GM23338 (cell line): ENCODE data around the gene TMEM178B. TPM values are rescaled to one million over a fixed set of nuclear protein-coding genes. Genes with fewer than 3 reads are reported as not detected.

ENCODE experiments used
- ATAC-seq: fragments of 200-7000 bp; cut with Tn5 transposase; 3 replicates; pipeline ENCODE4 v1.9.1; 2020
- DNase-seq: peaks from one replicate; pipeline ENCODE4 v3.0.0-alpha.2; 2015; ENCODE audit warnings: low spot score
- H2AFZ ChIP-seq: fragments of 200-600 bp; sonication (generic); 2 replicates; pipeline ENCODE4 v1.8.0; 2016; ENCODE audit warnings: antibody characterized with exemption, mild to moderate bottlenecking, moderate library complexity
- H3F3A ChIP-seq: fragments of 200-600 bp; sonication (generic); replicated peaks from 2 replicates; pipeline ENCODE4 v1.8.0; 2017; ENCODE audit warnings: antibody characterized with exemption, mixed run types, low read depth
- H3K27ac ChIP-seq: fragments of 200-600 bp; sonication (generic); 2 replicates; pipeline ENCODE4 v1.6.1; 2016; ENCODE audit warnings: low read depth
- H3K27me3 ChIP-seq: fragments of 200-600 bp; sonication (generic); 2 replicates; pipeline ENCODE4 v1.8.0; 2016; ENCODE audit warnings: mild to moderate bottlenecking, mixed run types, moderate library complexity; ENCODE audit not compliant: insufficient read depth
- H3K36me3 ChIP-seq: fragments of 200-600 bp; sonication (generic); 2 replicates; pipeline ENCODE4 v1.8.0; 2016; ENCODE audit warnings: mild to moderate bottlenecking; ENCODE audit not compliant: insufficient read depth
- H3K4me1 ChIP-seq: fragments of 200-600 bp; sonication (generic); 2 replicates; pipeline ENCODE4 v1.8.0; 2016; ENCODE audit warnings: mild to moderate bottlenecking, moderate library complexity; ENCODE audit not compliant: insufficient read depth
- H3K4me2 ChIP-seq: fragments of 200-600 bp; sonication (generic); 2 replicates; pipeline ENCODE4 v1.7.1; 2017; ENCODE audit warnings: mixed run types
- H3K4me3 ChIP-seq: fragments of 200-600 bp; sonication (generic); 2 replicates; pipeline ENCODE4 v1.6.1; 2016; ENCODE audit warnings: mixed run types
- H3K79me2 ChIP-seq: fragments of 200-600 bp; sonication (generic); replicated peaks from 2 replicates; pipeline ENCODE4 v1.8.0; 2017; ENCODE audit warnings: mild to moderate bottlenecking; ENCODE audit not compliant: insufficient read depth
- H3K9me2 ChIP-seq: fragments of 200-600 bp; sonication (generic); 2 replicates; pipeline ENCODE4 v1.8.0; 2017; ENCODE audit not compliant: insufficient read depth
- H4K20me1 ChIP-seq: fragments of 200-600 bp; sonication (generic); replicated peaks from 2 replicates; pipeline ENCODE4 v1.8.0; 2017; ENCODE audit warnings: mild to moderate bottlenecking; ENCODE audit not compliant: insufficient read depth
- H3K27ac Mint-ChIP-seq: 2 replicates; pipeline ENCODE4 v1.8.0; 2020; ENCODE audit warnings: inconsistent platforms, mild to moderate bottlenecking, moderate library complexity, mixed read lengths
- H3K27me3 Mint-ChIP-seq: 3 replicates; pipeline ENCODE4 v1.8.0; 2022; ENCODE audit warnings: low read depth, mild to moderate bottlenecking, moderate library complexity, mixed read lengths, inconsistent platforms; ENCODE audit not compliant: insufficient read depth, poor library complexity
- H3K36me3 Mint-ChIP-seq: 3 replicates; pipeline ENCODE4 v1.8.0; 2021; ENCODE audit warnings: low read depth, mild to moderate bottlenecking, inconsistent platforms, moderate library complexity, mixed read lengths
- H3K4me1 Mint-ChIP-seq: 3 replicates; pipeline ENCODE4 v1.8.0; 2020; ENCODE audit warnings: mild to moderate bottlenecking, inconsistent platforms, mixed read lengths
- H3K4me3 Mint-ChIP-seq: 3 replicates; pipeline ENCODE4 v1.8.0; 2021; ENCODE audit warnings: moderate library complexity, mild to moderate bottlenecking, inconsistent platforms, mixed read lengths
- H3K9me3 Mint-ChIP-seq: 3 replicates; pipeline ENCODE4 v1.8.0; 2020; ENCODE audit warnings: moderate library complexity, mild to moderate bottlenecking, inconsistent platforms, mixed read lengths
- CREB1 ChIP-seq: fragments of 250-450 bp; sonication (Bioruptor Pico); IDR thresholded peaks from 2 replicates; pipeline ENCODE4 v1.5.0; 2020; ENCODE audit warnings: low read depth, mild to moderate bottlenecking, moderate library complexity
- ETS1 ChIP-seq: IDR thresholded peaks from 2 replicates; pipeline ENCODE4 v1.6.1; 2016; ENCODE audit warnings: antibody characterized with exemption
- EZH2 ChIP-seq: fragments of 200-600 bp; sonication (generic); IDR thresholded peaks from one replicate; pipeline ENCODE4 v1.8.0; 2017; ENCODE audit warnings: antibody characterized with exemption, mild to moderate bottlenecking, low read depth; ENCODE audit not compliant: unreplicated experiment
- EZH2phosphoT487 ChIP-seq: fragments of 200-600 bp; sonication (generic); IDR thresholded peaks from one replicate; pipeline ENCODE4 v1.8.1; 2018; ENCODE audit warnings: antibody characterized with exemption; ENCODE audit not compliant: unreplicated experiment
- JUNB ChIP-seq: IDR thresholded peaks from one replicate; pipeline ENCODE4 v1.6.1; 2016; ENCODE audit warnings: antibody characterized with exemption; ENCODE audit not compliant: unreplicated experiment
- NANOG ChIP-seq: IDR thresholded peaks from 2 replicates; pipeline ENCODE4 v1.6.1; 2016; ENCODE audit warnings: antibody characterized with exemption, borderline replicate concordance
- POLR2AphosphoS5 ChIP-seq: IDR thresholded peaks from 2 replicates; pipeline ENCODE4 v1.6.1; 2016; ENCODE audit warnings: antibody characterized with exemption, low read depth
- REST ChIP-seq: IDR thresholded peaks from one replicate; pipeline ENCODE4 v1.6.1; 2018; ENCODE audit warnings: antibody characterized with exemption; ENCODE audit not compliant: unreplicated experiment
- ZNF331 ChIP-seq: fragments of 250-450 bp; sonication (Bioruptor Pico); IDR thresholded peaks from 2 replicates; pipeline ENCODE4 v1.5.0; 2020; ENCODE audit warnings: low read depth, mild to moderate bottlenecking, moderate library complexity
- ZNF462 ChIP-seq: fragments of 250-450 bp; sonication (Bioruptor Pico); IDR thresholded peaks from 2 replicates; pipeline ENCODE4 v1.5.0; 2020; ENCODE audit warnings: mild to moderate bottlenecking, moderate library complexity
- polyA plus RNA-seq: library from polyadenylated mRNA; unstranded; fragments of >200 nt; fragmentation: Nextera tagmentation; extraction: Ambion mirVana; gene quantifications from 2 replicates; pipeline ENCODE4 v1.2.1, GENCODE V29; 2016
- total RNA-seq: library from RNA; depleted of rRNA; stranded (reverse); fragments of >200 nt; shearing (Covaris generic); gene quantifications from 2 replicates; pipeline ENCODE4 v1.2.3, GENCODE V29; 2014

The TMEM178B gene
- total and polyA plus RNA-seq, 2 experiments from 2014 or later: 4.9 to 15.6 TPM

- H3F3A ChIP-seq: no peaks in the 10 kb centered on the region
- no peak overlapping the region for H3K27ac ChIP-seq
- TF ChIP-seq EZH2 (no peak), POLR2AphosphoS5 (no peak), ZNF462 (CRISPR knock-in tag) (no peak), ETS1 (no peak), NANOG (no peak), ZNF331 (CRISPR knock-in tag) (no peak), JUNB (no peak), CREB1 (CRISPR knock-in tag) (no peak), REST (no peak), EZH2phosphoT487 (no peak)
- H3K36me3 ChIP-seq: no peaks in the 10 kb centered on the region
- DNase-seq: no peak
- ATAC-seq: no peak
- no peak overlapping the region for H3K4me3 Mint-ChIP-seq
- no peak overlapping the region for H3K4me3 ChIP-seq
- no peaks in the 10 kb centered on the region for H3K9me3 Mint-ChIP-seq
- H3K79me2 ChIP-seq: no peaks in the 10 kb centered on the region
- H3K27me3 Mint-ChIP-seq: peaks cover 8% of the 10 kb centered on the region
- H3K27ac Mint-ChIP-seq: no peak overlapping the region
- peaks cover 5% of the 10 kb centered on the region; the same call in 1 of the 2 replicates for H4K20me1 ChIP-seq
- no peaks in the 10 kb centered on the region for H3K36me3 Mint-ChIP-seq
- no peaks in the 10 kb centered on the region for H3K9me2 ChIP-seq
- peaks cover 11% of the 10 kb centered on the region for H3K4me1 Mint-ChIP-seq
- no peak overlapping the region for H3K4me2 ChIP-seq
- H3K4me1 ChIP-seq: peaks cover 8% of the 10 kb centered on the region; the same call in 1 of the 2 replicates
- no peak overlapping the region for H2AFZ ChIP-seq
- H3K27me3 ChIP-seq: no peaks in the 10 kb centered on the region
Measured at GRCh38 chr7:141246426-141246825, 172.6 kb downstream of the TMEM178B start.
